SK-N-MC (cell line): ENCODE measurements around the gene HBZ.

ENCODE experiments used
- DNase-seq: peaks from one replicate; pipeline ENCODE4 v3.0.0-alpha.2; 2011; ENCODE audit warnings: low read depth, low spot score
- H3K27ac ChIP-seq: fragments of 200-600 bp; sonication (generic); 2 replicates; pipeline ENCODE4 v1.5.1; 2016; ENCODE audit warnings: mixed run types
- H3K36me3 ChIP-seq: fragments of 200-600 bp; sonication (generic); 2 replicates; pipeline ENCODE4 v1.6.1; 2017; ENCODE audit warnings: antibody characterized with exemption, low read length, mixed read lengths; ENCODE audit not compliant: insufficient read depth
- H3K4me3 ChIP-seq: fragments of 200-600 bp; sonication (generic); 2 replicates; pipeline ENCODE4 v1.5.1; 2016
- H3K9ac ChIP-seq: fragments of 200-600 bp; sonication (generic); 2 replicates; pipeline ENCODE4 v1.8.0; 2017; ENCODE audit warnings: mixed run types, mixed read lengths; ENCODE audit not compliant: insufficient read length
- H3K9me3 ChIP-seq: fragments of 200-600 bp; sonication (generic); 2 replicates; pipeline ENCODE4 v1.6.1; 2017; ENCODE audit warnings: low read depth, mild to moderate bottlenecking, antibody characterized with exemption, low read length, moderate library complexity, mixed read lengths
- EZH2 ChIP-seq: fragments of 200-600 bp; sonication (generic); IDR thresholded peaks from one replicate; pipeline ENCODE4 v1.6.1; 2017; ENCODE audit warnings: antibody characterized with exemption
- FOXP2 ChIP-seq: optimal IDR thresholded peaks from 2 replicates; pipeline ENCODE3; 2011; ENCODE audit warnings: mild to moderate bottlenecking, moderate library complexity; ENCODE audit not compliant: insufficient read depth; ENCODE audit errors: extremely low read length, control extremely low read depth
- POLR2AphosphoS5 ChIP-seq: IDR thresholded peaks from 2 replicates; pipeline ENCODE4 v1.6.1; 2012; ENCODE audit warnings: mild to moderate bottlenecking, low read depth, low read length, borderline replicate concordance

Gene HBZ

DNA sequence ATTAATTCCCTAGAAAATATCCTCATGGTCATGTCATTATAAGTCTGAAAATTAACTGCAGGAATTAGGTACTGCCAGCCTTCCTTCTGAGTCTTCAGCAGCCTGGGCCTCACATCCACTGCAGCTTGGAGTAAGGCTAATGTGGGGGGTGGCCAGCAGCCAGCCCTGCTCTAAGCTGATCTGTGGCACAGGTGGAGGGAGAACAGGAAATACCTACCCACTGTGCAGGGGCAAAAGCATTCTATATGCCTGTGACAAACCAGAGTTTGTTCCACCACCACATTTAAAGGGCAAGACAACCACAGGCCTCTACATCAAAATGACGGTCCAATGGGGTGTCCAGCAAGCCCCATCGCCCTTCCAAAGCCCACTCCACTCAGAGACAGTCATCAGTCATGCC, 23.4 kb upstream of the HBZ start:
- DNase-seq: no peak
- TF ChIP-seq POLR2AphosphoS5: no peak
- TF ChIP-seq EZH2: no peak
- no peak for TF ChIP-seq FOXP2
- no peak overlapping the region for H3K27ac ChIP-seq
- no peak overlapping the region for H3K9ac ChIP-seq
- H3K4me3 ChIP-seq: no peak overlapping the region
- no peaks in the 10 kb centered on the region for H3K9me3 ChIP-seq
- no peaks in the 10 kb centered on the region for H3K36me3 ChIP-seq

DNA sequence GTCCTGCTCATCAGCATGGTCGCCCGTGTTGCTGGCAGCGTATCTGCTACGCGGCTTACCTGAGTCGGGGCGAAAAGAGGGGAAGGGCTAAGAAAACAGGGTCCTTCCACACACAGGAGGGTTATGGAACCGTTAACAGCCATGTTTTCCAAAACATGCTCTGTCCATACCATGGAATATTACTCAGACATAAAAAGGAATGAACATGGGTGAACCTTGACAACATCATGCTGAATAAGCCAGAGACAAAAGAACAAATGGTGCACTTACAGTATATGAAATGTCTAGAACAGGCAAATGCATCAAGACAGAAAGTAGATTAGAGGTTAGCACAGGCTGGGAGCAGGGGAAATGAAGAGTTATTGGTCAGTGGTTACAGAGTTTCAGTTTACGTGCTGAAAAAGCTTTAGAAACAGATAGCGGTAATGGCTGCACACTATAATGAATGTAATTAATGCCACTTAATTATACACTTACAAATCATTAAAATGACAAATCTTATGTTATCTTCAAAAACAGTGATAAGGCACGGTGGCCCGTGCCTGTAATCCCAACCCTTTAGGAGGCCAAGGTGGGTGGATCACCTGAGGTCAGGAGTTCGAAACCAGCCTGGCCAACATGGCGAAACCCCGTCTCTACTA, 21.8 kb upstream of the HBZ start:
- DNase-seq: no peak
- Histone ChIP-seq H3K27ac (no peak overlapping the region), H3K36me3 (no peaks in the 10 kb centered on the region), H3K4me3 (no peak overlapping the region), H3K9ac (no peak overlapping the region), H3K9me3 (no peaks in the 10 kb centered on the region)
- TF ChIP-seq FOXP2 (no peak), EZH2 (no peak), POLR2AphosphoS5 (no peak)

DNA sequence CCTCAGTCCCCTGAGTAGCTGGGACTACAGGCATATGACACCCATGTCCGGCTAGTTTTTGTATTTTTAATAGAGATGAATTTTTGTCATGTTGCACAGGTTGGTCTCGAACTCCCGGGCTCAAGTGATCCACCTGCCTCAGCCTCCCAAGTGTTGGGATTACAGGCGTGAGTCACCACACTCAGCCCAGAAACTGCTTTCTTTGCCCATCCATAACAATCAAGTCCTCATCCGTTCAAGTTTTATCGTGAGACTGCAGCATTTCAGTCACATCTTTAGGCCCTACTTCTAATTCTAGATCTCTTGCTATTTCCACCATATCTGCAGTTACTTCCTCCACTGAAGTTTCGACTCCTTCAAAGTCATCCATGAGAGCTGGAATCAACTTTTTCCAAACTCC, 20.3 kb upstream of the HBZ start:
- H3K27ac ChIP-seq: no peak overlapping the region
- no peak overlapping the region for H3K4me3 ChIP-seq
- no peaks in the 10 kb centered on the region for H3K9me3 ChIP-seq
- no peaks in the 10 kb centered on the region for H3K36me3 ChIP-seq
- DNase-seq: no peak
- TF ChIP-seq FOXP2 (no peak), EZH2 (no peak), POLR2AphosphoS5 (no peak)
- H3K9ac ChIP-seq: no peak overlapping the region

DNA sequence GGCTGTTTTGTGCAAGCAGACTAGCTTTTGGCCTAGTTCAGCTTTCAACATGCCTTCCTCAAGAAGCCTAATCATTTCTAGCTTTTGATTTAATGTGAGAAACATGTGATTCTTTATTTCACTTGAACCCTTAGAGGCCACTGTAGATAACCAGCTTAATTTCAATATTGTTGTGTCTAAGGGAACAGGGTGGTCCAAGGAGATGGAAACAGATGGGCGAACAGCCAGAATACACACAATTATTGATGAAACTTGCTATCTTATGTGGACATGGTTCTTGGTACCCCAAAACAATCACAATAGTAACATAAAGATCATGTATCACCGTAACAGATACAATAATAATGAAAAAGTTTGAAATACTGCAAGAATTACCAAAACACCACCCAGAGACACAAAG, 18.7 kb upstream of the HBZ start:
- DNase-seq: no peak
- no peak overlapping the region for H3K9ac ChIP-seq
- no peak overlapping the region for H3K27ac ChIP-seq
- no peak overlapping the region for H3K4me3 ChIP-seq
- no peaks in the 10 kb centered on the region for H3K36me3 ChIP-seq
- H3K9me3 ChIP-seq: no peaks in the 10 kb centered on the region
- TF ChIP-seq EZH2 (no peak), FOXP2 (no peak), POLR2AphosphoS5 (no peak)

DNA sequence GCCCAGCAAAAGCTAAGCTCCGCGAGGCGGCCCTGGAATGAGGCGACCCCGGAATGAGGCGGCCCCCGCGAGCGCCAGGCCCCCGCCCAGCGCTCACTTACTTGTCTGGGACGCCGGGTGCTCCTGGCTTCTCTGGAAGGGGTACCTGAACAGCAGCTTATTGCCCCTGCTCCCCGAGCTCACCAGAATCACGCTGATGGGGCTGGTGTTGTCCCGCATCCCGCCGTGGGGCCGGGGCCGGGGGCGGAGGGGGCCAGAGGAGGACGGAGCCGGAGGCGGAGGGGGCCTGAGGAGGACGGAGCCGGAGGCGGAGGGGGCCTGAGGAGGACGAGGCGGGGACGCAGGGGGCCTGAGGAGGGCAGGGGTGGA, 14.4 kb upstream of the HBZ start:
- no peak for DNase-seq
- H3K9ac ChIP-seq: peak overlapping the region; percentile 92
- no peaks in the 10 kb centered on the region for H3K9me3 ChIP-seq
- TF ChIP-seq POLR2AphosphoS5: no peak
- no peak for TF ChIP-seq FOXP2
- TF ChIP-seq EZH2: no peak
- peak overlapping the region; percentile 93 for H3K4me3 ChIP-seq
- no peaks in the 10 kb centered on the region for H3K36me3 ChIP-seq
- H3K27ac ChIP-seq: peak overlapping the region; percentile 83

DNA sequence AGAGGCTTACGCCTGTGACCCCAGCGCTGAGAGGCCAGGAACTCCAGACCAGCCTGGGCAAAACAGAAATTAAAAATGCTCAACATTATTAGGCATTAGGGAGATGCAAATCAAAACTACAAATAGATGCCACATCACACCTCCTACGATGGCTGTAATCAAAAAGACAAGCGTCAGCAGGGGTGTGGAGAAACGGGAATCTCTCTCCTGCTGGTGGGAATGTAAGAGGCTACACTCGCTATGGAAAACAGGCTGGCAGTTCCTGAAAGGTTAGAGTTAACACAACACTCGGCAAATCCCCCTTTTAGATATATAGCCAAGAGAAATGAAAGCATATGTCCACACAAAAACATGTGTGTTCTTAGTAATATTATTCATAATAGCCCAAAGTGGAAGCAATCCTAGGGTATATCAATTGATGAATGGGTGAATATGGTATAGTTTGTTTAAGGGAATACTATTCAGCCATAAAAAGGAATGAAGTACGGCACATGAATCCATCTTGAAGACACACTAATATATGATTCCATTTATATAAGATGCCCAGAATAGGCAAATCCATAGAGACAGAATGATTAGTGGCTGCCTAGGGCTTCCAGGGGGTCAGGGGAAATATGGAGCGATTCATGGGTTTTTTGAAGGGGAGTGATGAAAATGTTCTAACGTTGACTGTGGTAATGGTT, 12.1 kb upstream of the HBZ start:
- no peaks in the 10 kb centered on the region for H3K9me3 ChIP-seq
- DNase-seq: no peak
- no peaks in the 10 kb centered on the region for H3K36me3 ChIP-seq
- H3K9ac ChIP-seq: no peak overlapping the region
- TF ChIP-seq POLR2AphosphoS5: no peak
- TF ChIP-seq FOXP2: no peak
- no peak for TF ChIP-seq EZH2
- H3K27ac ChIP-seq: no peak overlapping the region
- H3K4me3 ChIP-seq: no peak overlapping the region

DNA sequence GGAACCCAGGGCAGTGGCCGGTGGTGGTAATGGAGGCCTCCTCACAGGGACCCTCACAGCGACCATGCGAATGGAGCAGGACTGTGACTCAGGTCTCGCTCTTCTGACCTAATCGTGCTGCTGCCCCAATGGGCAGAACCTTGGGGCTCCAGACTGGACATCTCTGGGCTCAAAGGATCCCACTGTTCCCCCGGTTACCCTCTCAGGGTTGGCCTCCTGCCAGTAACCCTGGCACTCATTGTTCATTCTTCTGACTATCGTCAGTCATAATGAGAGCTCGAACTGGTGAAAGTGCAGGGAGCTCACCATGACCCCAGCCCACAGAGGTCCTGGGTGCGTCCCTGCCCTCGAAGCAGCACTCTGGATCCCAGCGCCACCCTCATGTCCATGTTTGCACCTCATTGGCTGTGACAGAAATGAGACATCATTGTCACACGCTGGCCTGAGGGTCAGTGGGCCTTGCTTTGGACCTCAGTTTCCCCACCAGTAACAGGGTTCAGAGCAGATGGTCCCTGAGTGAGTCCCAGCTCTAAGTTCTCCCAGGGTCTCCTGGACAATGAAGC, 10.0 kb upstream of the HBZ start:
- Histone ChIP-seq H3K36me3 (no peaks in the 10 kb centered on the region), H3K9ac (no peak overlapping the region), H3K9me3 (no peaks in the 10 kb centered on the region), H3K4me3 (no peak overlapping the region), H3K27ac (no peak overlapping the region)
- no peak for DNase-seq
- TF ChIP-seq POLR2AphosphoS5 (no peak), FOXP2 (no peak), EZH2 (no peak)

DNA sequence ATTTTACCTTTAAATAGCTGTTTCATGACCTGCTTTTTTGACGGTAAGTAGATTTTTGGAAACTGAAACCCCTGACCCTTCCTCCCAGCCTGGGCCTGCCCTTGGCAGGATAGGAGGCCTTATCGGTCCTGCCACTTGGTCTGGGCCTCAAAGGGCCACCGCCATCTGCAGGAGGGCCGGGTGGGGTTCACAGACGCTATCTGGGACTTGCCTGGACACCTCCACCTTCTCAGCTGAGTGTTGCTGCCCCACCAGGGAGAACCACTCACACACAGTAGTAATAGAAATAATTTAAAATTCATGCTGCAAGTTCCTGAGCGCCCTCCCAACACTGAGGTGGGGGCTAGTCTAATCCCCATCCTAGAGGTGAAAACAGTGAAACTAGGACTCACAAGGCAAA, 9.4 kb upstream of the HBZ start:
- Histone ChIP-seq H3K36me3 (no peaks in the 10 kb centered on the region), H3K9ac (no peak overlapping the region), H3K9me3 (no peaks in the 10 kb centered on the region), H3K4me3 (no peak overlapping the region), H3K27ac (no peak overlapping the region)
- DNase-seq: no peak
- TF ChIP-seq POLR2AphosphoS5 (no peak), FOXP2 (no peak), EZH2 (no peak)
